A673 (cell line): ENCODE measurements around the gene RAPGEF5.

Source experiments
- CTCF ChIP-seq: fragments of 300-800, 200-600 bp; sonication (generic); conservative IDR thresholded peaks from 2 replicates; pipeline ENCODE4 v1.5.1; 2017; ENCODE audit warnings: low read depth, mild to moderate bottlenecking, antibody characterized with exemption, low read length, moderate library complexity, mixed read lengths
- EZH2 ChIP-seq: fragments of 200-600 bp; sonication (generic); IDR thresholded peaks from 2 replicates; pipeline ENCODE4 v1.6.1; 2017; ENCODE audit warnings: borderline replicate concordance, low read depth, mild to moderate bottlenecking, mixed read lengths, antibody characterized with exemption, low read length; ENCODE audit not compliant: poor library complexity, severe bottlenecking

GRCh38 chr7:22380333-22380732 is 23.4 kb upstream of the RAPGEF5 start:
- TF ChIP-seq CTCF (no peak), EZH2 (no peak)
